ENCODE data around the gene ADCY9. TPM values are rescaled to one million over a fixed set of nuclear protein-coding genes. Genes with fewer than 3 reads are reported as not detected.

The ADCY9 gene
- total and polyA plus RNA-seq, 2 donors (not counting 1 experiment from before 2014, with no cell fraction given) = 1.7 to 2.1 TPM

DNA sequence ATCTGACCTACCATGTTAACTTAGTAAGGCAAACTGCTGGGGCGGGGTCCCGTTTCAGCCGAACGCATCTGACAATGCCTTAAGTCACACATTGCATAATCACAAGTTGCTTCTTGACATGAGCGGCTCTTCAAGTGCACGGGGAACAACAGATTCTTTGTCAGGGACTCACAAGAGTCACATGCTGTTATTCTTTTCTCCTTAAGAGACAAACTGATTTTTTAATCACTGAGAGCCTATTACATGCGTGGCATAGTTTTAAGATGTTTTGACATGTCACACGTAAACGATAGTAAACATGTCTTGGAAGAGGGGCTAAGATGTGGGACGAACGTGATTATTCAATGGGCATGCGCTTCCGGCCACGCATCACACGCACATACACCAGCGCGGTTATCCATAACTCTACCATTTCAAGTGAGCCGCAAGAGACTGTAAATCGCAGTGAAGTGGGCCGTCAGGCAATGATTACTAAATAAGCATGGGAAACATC is 63.4 kb downstream of the ADCY9 start:
- Histone ChIP-seq H3K36me3 (replicated peaks in 1 of 2; ENCODE audit: control extremely low read depth in 1 of 2, control insufficient read depth in 1 of 2, extremely low read depth in 1 of 2, insufficient read depth in 2 of 2, low read length in 1 of 2) (no peaks in the 10 kb centered on the region), H3K4me3 (ENCODE audit: control extremely low read depth in 1 of 5, extremely low read depth in 1 of 5, insufficient read depth in 1 of 5, low read depth in 2 of 5, low read length in 4 of 5) (no peak overlapping the region), H3K79me2 (ENCODE audit: control insufficient read depth, insufficient read depth, low read length) (no peaks in the 10 kb centered on the region), H3K27me3 (replicated peaks in 1 of 4; ENCODE audit: control extremely low read depth in 1 of 4, control insufficient read depth in 3 of 4, insufficient read depth in 4 of 4, low read length in 3 of 4) (no peaks in the 10 kb centered on the region), H3K4me2 (replicated peaks; ENCODE audit: low read depth, low read length, poor library complexity, severe bottlenecking) (no peak overlapping the region), H3K27ac (ENCODE audit: low read length in 2 of 2) (no peak overlapping the region), H3K9ac (ENCODE audit: low read length) (no peak overlapping the region), H3K9me3 (ENCODE audit: control extremely low read depth in 1 of 3, control insufficient read depth in 2 of 3, insufficient read depth in 1 of 3, low read length in 2 of 3) (no peaks in the 10 kb centered on the region), H3K4me1 (ENCODE audit: control insufficient read depth in 2 of 2, insufficient read depth in 2 of 2, low read length in 2 of 2) (no peaks in the 10 kb centered on the region), H4K20me1 (ENCODE audit: control insufficient read depth, insufficient read depth, low read length, poor library complexity, severe bottlenecking) (no peaks in the 10 kb centered on the region), H2AFZ (ENCODE audit: insufficient read depth, low read depth, low read length, poor library complexity, severe bottlenecking) (no peak overlapping the region)
- ChIA-PET POLR2A (no interaction called here), CTCF (no interaction called here)
- TF ChIP-seq, protein P1, sequence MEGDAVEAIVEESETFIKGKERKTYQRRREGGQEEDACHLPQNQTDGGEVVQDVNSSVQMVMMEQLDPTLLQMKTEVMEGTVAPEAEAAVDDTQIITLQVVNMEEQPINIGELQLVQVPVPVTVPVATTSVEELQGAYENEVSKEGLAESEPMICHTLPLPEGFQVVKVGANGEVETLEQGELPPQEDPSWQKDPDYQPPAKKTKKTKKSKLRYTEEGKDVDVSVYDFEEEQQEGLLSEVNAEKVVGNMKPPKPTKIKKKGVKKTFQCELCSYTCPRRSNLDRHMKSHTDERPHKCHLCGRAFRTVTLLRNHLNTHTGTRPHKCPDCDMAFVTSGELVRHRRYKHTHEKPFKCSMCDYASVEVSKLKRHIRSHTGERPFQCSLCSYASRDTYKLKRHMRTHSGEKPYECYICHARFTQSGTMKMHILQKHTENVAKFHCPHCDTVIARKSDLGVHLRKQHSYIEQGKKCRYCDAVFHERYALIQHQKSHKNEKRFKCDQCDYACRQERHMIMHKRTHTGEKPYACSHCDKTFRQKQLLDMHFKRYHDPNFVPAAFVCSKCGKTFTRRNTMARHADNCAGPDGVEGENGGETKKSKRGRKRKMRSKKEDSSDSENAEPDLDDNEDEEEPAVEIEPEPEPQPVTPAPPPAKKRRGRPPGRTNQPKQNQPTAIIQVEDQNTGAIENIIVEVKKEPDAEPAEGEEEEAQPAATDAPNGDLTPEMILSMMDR (IDR thresholded peaks at IDR 0.05) = no peak
- no peak for ATAC-seq (ENCODE audit: low read depth)
- intact Hi-C loops (cut with micrococcal nuclease) = no loop called here
- Mint-ChIP-seq H3K9me3 (ENCODE audit: insufficient read depth) (no peaks in the 10 kb centered on the region), H3K27me3 (no peaks in the 10 kb centered on the region), H3K4me3 (no peak overlapping the region), H3K27ac (no peak overlapping the region), H3K4me1 (peaks cover 7% of the 10 kb centered on the region)
- 92% methylated on average over 6 of the region's 20 CpGs for WGBS (ENCODE audit: insufficient coverage)
- no peak for DNase-seq

DNA sequence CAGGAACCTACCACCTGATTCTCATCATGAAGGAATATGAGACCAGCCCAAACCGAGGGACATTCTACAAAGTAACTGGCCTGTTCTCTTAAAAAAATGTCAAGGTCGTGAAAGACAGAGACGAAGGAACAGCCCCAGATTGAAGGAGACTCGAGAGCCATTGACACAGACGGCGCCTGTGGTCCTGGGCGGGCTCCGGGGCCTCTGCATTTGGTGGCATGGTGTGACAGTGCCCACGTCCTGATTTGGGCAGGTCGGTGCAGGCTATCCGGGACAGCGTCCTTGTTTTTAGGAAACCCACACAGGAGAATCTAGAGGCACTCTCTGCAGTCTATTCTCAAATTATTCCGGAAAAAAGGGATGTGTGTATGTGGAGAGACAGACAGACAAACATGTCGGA is 64.1 kb downstream of the ADCY9 start:
- DNase-seq = no peak
- Histone ChIP-seq H3K27me3 (replicated peaks in 1 of 4; ENCODE audit: control extremely low read depth in 1 of 4, control insufficient read depth in 3 of 4, insufficient read depth in 4 of 4, low read length in 3 of 4) (no peaks in the 10 kb centered on the region), H3K4me3 (ENCODE audit: control extremely low read depth in 1 of 5, extremely low read depth in 1 of 5, insufficient read depth in 1 of 5, low read depth in 2 of 5, low read length in 4 of 5) (no peak overlapping the region), H2AFZ (ENCODE audit: insufficient read depth, low read depth, low read length, poor library complexity, severe bottlenecking) (no peak overlapping the region), H3K9ac (ENCODE audit: low read length) (no peak overlapping the region), H3K36me3 (replicated peaks in 1 of 2; ENCODE audit: control extremely low read depth in 1 of 2, control insufficient read depth in 1 of 2, extremely low read depth in 1 of 2, insufficient read depth in 2 of 2, low read length in 1 of 2) (no peaks in the 10 kb centered on the region), H3K9me3 (ENCODE audit: control extremely low read depth in 1 of 3, control insufficient read depth in 2 of 3, insufficient read depth in 1 of 3, low read length in 2 of 3) (no peaks in the 10 kb centered on the region), H4K20me1 (ENCODE audit: control insufficient read depth, insufficient read depth, low read length, poor library complexity, severe bottlenecking) (no peaks in the 10 kb centered on the region), H3K79me2 (ENCODE audit: control insufficient read depth, insufficient read depth, low read length) (no peaks in the 10 kb centered on the region), H3K27ac (ENCODE audit: low read length in 2 of 2) (no peak overlapping the region), H3K4me1 (ENCODE audit: control insufficient read depth in 2 of 2, insufficient read depth in 2 of 2, low read length in 2 of 2) (no peaks in the 10 kb centered on the region), H3K4me2 (replicated peaks; ENCODE audit: low read depth, low read length, poor library complexity, severe bottlenecking) (no peak overlapping the region)
- ChIA-PET POLR2A (no interaction called here), CTCF (interaction anchor here (0.8 kb wide), 1 partner anchor 46 kb away, joined by 3 read pairs; no protein-coding TSS in a partner anchor)
- H3K4me1 Mint-ChIP-seq = peaks cover 7% of the 10 kb centered on the region
- ATAC-seq (ENCODE audit: low read depth) = no peak
- no peak overlapping the region for H3K27ac Mint-ChIP-seq
- no peak overlapping the region for H3K4me3 Mint-ChIP-seq
- TF ChIP-seq, protein P1 (IDR thresholded peaks at IDR 0.05) = no peak
- TF ChIP-seq EZH2 (IDR thresholded peaks at IDR 0.05; ENCODE audit: borderline replicate concordance, insufficient read depth, low read depth, low read length, poor library complexity, severe bottlenecking) = no peak
- WGBS (ENCODE audit: insufficient coverage) = 96% methylated on average over 9 of the region's 14 CpGs
- no peaks in the 10 kb centered on the region for H3K9me3 Mint-ChIP-seq (ENCODE audit: insufficient read depth)
- intact Hi-C loops (cut with micrococcal nuclease) = no loop called here
- H3K27me3 Mint-ChIP-seq = no peaks in the 10 kb centered on the region

Data from B cell (primary cell).